Measurements from ENCODE around the gene PGD. TPM values are rescaled to one million over a fixed set of nuclear protein-coding genes. Genes with fewer than 3 reads are reported as not detected.
A peak's percentile ranks its signal among the peaks of the same experiment; 100 is the strongest.
"Not testable (repeated sequence)": the region's sequence is repeated elsewhere in the genome, so short reads cannot be mapped to it uniquely, and the experiment has no call there.

Gene PGD
- total RNA-seq, 4 donors from 2014 or later = 22.9 to 109 (median 44.2) TPM

DNA sequence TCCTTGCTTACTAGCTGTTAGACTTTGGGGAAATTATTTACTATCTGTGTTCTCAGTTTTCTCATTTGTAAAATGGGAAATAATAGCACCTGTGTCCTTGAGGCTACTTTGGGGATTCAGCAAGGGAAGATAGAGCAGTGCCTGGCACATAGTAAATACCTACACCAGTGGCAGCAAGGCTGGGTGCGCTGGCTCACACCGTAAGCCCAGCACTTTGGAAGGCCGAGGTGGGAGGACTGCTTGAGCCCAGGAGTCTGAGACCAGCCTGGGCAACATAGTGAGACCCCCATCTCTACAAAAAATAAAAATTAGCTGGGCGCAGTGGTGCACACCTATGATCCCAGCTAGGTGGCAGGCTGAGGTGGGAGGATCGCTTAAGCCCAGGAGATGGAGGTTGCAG is 22.8 kb downstream of the PGD start:
- Histone ChIP-seq H3K27me3 (no peaks in the 10 kb centered on the region), H3K36me3 (peaks cover 0 to 51% of the 10 kb centered on the region in 2 donors), H3K9me3 (no peaks in the 10 kb centered on the region), H3K4me3 (no peak overlapping the region), H3K4me1 (no peaks in the 10 kb centered on the region), H3K27ac (no peak overlapping the region)
- no peak for TF ChIP-seq CTCF (IDR thresholded peaks at IDR 0.05)
- no peak for TF ChIP-seq POLR2A (IDR thresholded peaks at IDR 0.05)
- no peak for TF ChIP-seq POLR2AphosphoS5 (IDR thresholded peaks at IDR 0.05)
- no peak for TF ChIP-seq EP300 (IDR thresholded peaks at IDR 0.05)
- no peak for ATAC-seq
- whole genome bisulfite sequencing, 2 donors (ENCODE audit: low coverage in 1 of 2) = 86% methylated on average over 2 of the region's 5 CpGs; no CpG with 5 or more reads in 1 of the 2 donors

DNA sequence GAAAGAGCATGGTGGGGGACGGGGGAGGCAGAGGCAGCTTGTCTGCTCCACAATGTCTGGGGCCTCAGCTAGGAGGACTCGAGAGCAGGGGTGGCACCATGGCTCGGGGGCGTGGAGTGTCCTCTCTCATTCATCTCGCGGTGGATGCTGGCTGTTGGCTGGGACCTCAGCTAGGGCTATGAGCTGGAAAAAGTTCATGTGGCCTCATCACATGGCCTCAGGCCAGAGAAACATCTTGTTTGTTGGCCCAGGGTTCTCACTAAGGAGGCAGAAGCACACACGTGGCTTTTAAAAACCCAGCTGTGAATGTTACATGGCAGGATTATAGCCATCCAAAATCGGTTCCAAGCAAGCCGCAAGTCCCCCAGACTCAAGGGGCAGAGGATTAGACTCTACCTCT is 25.2 kb downstream of the PGD start:
- Histone ChIP-seq H3K27me3 (no peaks in the 10 kb centered on the region), H3K9me3 (no peaks in the 10 kb centered on the region), H3K4me3 (no peak overlapping the region), H3K36me3 (peaks cover 0 to 27% of the 10 kb centered on the region in 2 donors), H3K4me1 (peaks cover 0 to 7% (median 0%) of the 10 kb centered on the region in 3 donors), H3K27ac (no peak overlapping the region)
- TF ChIP-seq CTCF (IDR thresholded peaks at IDR 0.05) (no peak), POLR2AphosphoS5 (IDR thresholded peaks at IDR 0.05) (no peak), POLR2A (IDR thresholded peaks at IDR 0.05) (no peak), EP300 (IDR thresholded peaks at IDR 0.05) (no peak)
- WGBS, 2 donors (ENCODE audit: low coverage in 1 of 2) = 33% methylated on average over 1 of the region's 9 CpGs; no CpG with 5 or more reads in 1 of the 2 donors
- ATAC-seq = peak; percentile 38

DNA sequence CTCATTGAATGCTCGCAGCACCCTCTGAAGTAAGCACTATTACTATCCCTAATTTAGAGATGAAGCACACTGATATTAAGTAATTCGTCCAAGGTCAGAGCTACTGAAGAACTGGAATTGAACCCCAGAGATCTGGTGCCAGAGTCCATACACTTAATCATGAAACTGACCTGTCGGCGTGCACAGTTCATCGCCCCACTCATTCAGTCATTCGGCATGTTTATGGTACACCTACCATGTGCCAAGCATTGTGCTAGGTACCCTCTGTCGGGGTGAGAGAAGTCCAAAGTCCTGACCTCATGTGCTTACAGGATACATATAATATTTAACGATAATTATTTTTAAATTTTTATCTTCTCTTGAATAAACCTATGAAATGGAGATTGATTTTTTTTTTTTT is 25.8 kb downstream of the PGD start:
- no peaks in the 10 kb centered on the region for H3K9me3 ChIP-seq
- ATAC-seq = no peak
- no peak overlapping the region for H3K27ac ChIP-seq
- no peak overlapping the region for H3K4me3 ChIP-seq
- H3K4me1 ChIP-seq = peaks cover 0 to 12% (median 0%) of the 10 kb centered on the region in 3 donors
- H3K27me3 ChIP-seq = no peaks in the 10 kb centered on the region
- no peak for TF ChIP-seq POLR2A (IDR thresholded peaks at IDR 0.05)
- TF ChIP-seq CTCF (IDR thresholded peaks at IDR 0.05) = no peak
- TF ChIP-seq POLR2AphosphoS5 (IDR thresholded peaks at IDR 0.05) = no peak
- no peak for TF ChIP-seq EP300 (IDR thresholded peaks at IDR 0.05)
- WGBS, 2 donors (ENCODE audit: low coverage in 1 of 2) = 73 to 98% methylated on average over 7 to 8 of the region's 8 CpGs
- peaks cover 0 to 20% of the 10 kb centered on the region in 2 donors for H3K36me3 ChIP-seq

GRCh38 chr1:10425826-10426534 is 27.1 kb downstream of the PGD start:
- H3K9me3 ChIP-seq, H3K4me3 ChIP-seq, H3K27ac ChIP-seq, ATAC-seq, H3K36me3 ChIP-seq, H3K27me3 ChIP-seq: not testable (repeated sequence)
- H3K4me1 ChIP-seq = peaks cover 0 to 20% (median 4%) of the 10 kb centered on the region in 3 donors
- 43 to 95% methylated on average over 4 of the region's 21 CpGs for WGBS, 2 donors (ENCODE audit: low coverage in 1 of 2)

DNA sequence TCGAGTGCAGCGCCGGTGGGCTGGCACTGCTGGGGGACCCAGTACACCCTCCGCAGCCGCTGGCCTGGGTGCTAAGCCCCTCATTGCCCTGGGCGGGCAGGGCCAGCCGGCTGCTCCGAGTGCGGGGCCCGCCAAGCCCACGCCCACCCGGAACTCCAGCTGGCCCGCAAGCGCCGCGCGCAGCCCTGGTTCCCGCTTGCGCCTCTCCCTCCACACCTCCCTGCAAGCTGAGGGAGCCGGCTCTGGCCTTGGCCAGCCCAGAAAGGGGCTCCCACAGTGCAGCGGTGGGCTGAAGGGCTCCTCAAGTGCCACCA is 27.6 kb downstream of the PGD start:
- not testable (repeated sequence) for H3K36me3 ChIP-seq, ATAC-seq, H3K4me3 ChIP-seq, H3K27me3 ChIP-seq, H3K27ac ChIP-seq, H3K9me3 ChIP-seq
- no CpG with 5 or more reads among the region's 21 CpGs for WGBS, 2 donors (ENCODE audit: low coverage in 1 of 2)
- peaks cover 0 to 25% (median 7%) of the 10 kb centered on the region in 3 donors for H3K4me1 ChIP-seq

- ATAC-seq = no peak
- Histone ChIP-seq H3K27ac (no peak overlapping the region), H3K4me3 (no peak overlapping the region), H3K36me3 (no peaks in the 10 kb centered on the region), H3K9me3 (no peaks in the 10 kb centered on the region), H3K4me1 (peaks cover 0 to 34% (median 7%) of the 10 kb centered on the region in 3 donors), H3K27me3 (no peaks in the 10 kb centered on the region)
- 80% methylated on average over 1 of the region's 5 CpGs; no CpG with 5 or more reads in 1 of the 2 donors for WGBS, 2 donors (ENCODE audit: low coverage in 1 of 2)
- TF ChIP-seq POLR2AphosphoS5 (IDR thresholded peaks at IDR 0.05) (no peak), CTCF (IDR thresholded peaks at IDR 0.05) (no peak), POLR2A (IDR thresholded peaks at IDR 0.05) (no peak), EP300 (IDR thresholded peaks at IDR 0.05) (no peak)
These were observed 30.1 kb downstream of the PGD start for GRCh38 chr1:10428984-10429383.

Data from gastroesophageal sphincter (tissue), 4 donors.